Common myeloid progenitor, CD34-positive (primary cell): ENCODE data around the gene GRPEL1.

Experiments
- CTCF ChIA-PET: fragments of 350-600 bp; sonication (Branson Sonifier 250); formaldehyde crosslinking; loops from one replicate; lab custom pipeline; 2021; ENCODE audit warnings: antibody characterized with exemption; lab: Charles Lee
- POLR2A ChIA-PET: fragments of 350-600 bp; sonication (Branson Sonifier 250); formaldehyde crosslinking; loops from one replicate; lab custom pipeline; 2021; ENCODE audit warnings: antibody characterized with exemption; lab: Charles Lee
- DNase-seq, 3 donors: peaks; one replicate each; pipeline versions ENCODE4 v3.0.0 to v3.0.0-alpha.2; 2013
- H3K27ac ChIP-seq, 2 experiments: 1 replicate in 1 of 2; 2 replicates in 1 of 2; pipeline ENCODE4 v1.7.0; 2013; ENCODE audit warnings: inconsistent platforms in 2 of 2, low read length in 2 of 2, mild to moderate bottlenecking in 2 of 2, low read depth in 1 of 2, moderate library complexity in 1 of 2; ENCODE audit not compliant: severe bottlenecking in 2 of 2, insufficient read depth in 1 of 2, poor library complexity in 1 of 2
- H3K27me3 ChIP-seq, 5 experiments: replicated peaks in 2 of 5; 1 replicate in 3 of 5; 2 replicates in 2 of 5; pipeline versions ENCODE4 v1.6.1 to v1.7.0; 2013; ENCODE audit warnings: low read length in 4 of 5, mild to moderate bottlenecking in 2 of 5, moderate library complexity in 2 of 5, inconsistent platforms in 1 of 5; ENCODE audit not compliant: insufficient read depth in 5 of 5, control insufficient read depth in 4 of 5
- H3K36me3 ChIP-seq, 4 experiments: 1 replicate in 2 of 4; 2 replicates in 2 of 4; pipeline versions ENCODE4 v1.6.1 to v1.7.0; 2013; ENCODE audit warnings: low read length in 3 of 4, control low read depth in 1 of 4, mild to moderate bottlenecking in 1 of 4; ENCODE audit not compliant: control insufficient read depth in 4 of 4, insufficient read depth in 4 of 4
- H3K4me1 ChIP-seq, 4 experiments: 1 replicate in 3 of 4; 2 replicates in 1 of 4; pipeline versions ENCODE4 v1.6.1 to v1.7.1; 2013; ENCODE audit warnings: low read length in 3 of 4, mild to moderate bottlenecking in 3 of 4, control low read depth in 1 of 4, inconsistent platforms in 1 of 4, moderate library complexity in 1 of 4; ENCODE audit not compliant: control insufficient read depth in 4 of 4, insufficient read depth in 4 of 4; ENCODE audit errors: control extremely low read depth in 1 of 4
- H3K4me3 ChIP-seq, 7 experiments: 1 replicate in 4 of 7; 2 replicates in 3 of 7; pipeline versions ENCODE4 v1.5.1 to v1.7.0; 2013; ENCODE audit warnings: mild to moderate bottlenecking in 7 of 7, low read length in 6 of 7, moderate library complexity in 6 of 7, inconsistent platforms in 2 of 7, low read depth in 2 of 7, control low read depth in 1 of 7; ENCODE audit not compliant: insufficient read depth in 4 of 7, control insufficient read depth in 1 of 7; ENCODE audit errors: extremely low read depth in 1 of 7
- H3K9me3 ChIP-seq, 5 experiments: 1 replicate in 4 of 5; 2 replicates in 1 of 5; pipeline versions ENCODE4 v1.6.1 to v1.7.1; 2013; ENCODE audit warnings: low read length in 4 of 5, mild to moderate bottlenecking in 2 of 5, inconsistent platforms in 1 of 5, low read depth in 1 of 5, moderate library complexity in 1 of 5; ENCODE audit not compliant: control insufficient read depth in 4 of 5, insufficient read depth in 2 of 5; ENCODE audit errors: control extremely low read depth in 1 of 5
- WGBS: methylation state at CpG from one replicate; pipeline ENCODE4 v1.1.5; 2013; ENCODE audit not compliant: insufficient coverage; 5-methylcytosine and 5-hydroxymethylcytosine counted together

GRPEL1 gene

DNA sequence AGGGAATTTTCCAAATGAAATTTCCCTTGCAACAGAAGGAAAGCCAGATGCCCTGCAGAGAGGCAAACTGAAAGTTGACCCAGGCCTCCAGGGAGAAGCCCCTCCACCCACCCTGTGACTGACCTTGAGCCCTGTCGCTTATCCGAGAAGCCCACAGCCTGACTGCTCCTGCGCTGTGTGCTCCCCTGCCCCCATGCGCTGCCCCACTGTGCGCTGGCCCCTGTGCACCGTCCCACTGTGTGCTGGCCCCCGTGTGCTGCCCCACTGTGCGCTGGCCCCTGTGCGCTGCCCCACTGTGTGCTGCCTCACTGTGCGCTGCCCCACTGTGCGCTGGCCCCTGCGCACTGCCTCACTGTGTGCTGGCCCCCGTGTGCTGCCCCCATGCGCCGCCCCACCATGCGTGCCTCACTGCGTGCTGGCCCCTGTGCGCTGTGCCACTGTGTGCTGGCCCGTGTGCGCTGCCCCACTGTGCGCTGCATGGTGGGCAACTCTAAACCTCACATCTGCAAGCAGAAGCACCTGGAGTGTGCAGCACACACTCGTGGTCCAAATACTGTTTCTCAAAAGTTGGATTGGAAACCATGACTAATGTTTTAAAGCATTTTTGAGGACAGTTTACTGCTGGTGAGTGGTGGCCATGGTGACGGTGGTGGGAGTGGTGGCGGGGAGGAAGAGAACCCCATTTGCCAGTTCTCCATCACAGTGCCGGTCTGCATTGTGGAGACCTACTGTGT, 8.3 kb upstream of the GRPEL1 start:
- DNase-seq = peak in 2 of 3 donors; percentile 47 to 60
- POLR2A ChIA-PET = no interaction called here
- Histone ChIP-seq H3K9me3 (no peaks in the 10 kb centered on the region), H3K36me3 (no peaks in the 10 kb centered on the region), H3K4me3 (no peak overlapping the region), H3K27ac (no peak overlapping the region), H3K27me3 (peaks cover 0 to 55% (median 9%) of the 10 kb centered on the region in 5 experiments), H3K4me1 (no peaks in the 10 kb centered on the region)
- WGBS = 82% methylated on average over 19 of the region's 25 CpGs
- CTCF ChIA-PET = interaction anchor here (11.6 kb wide), 1 partner anchor 7 kb away, joined by 70 read pairs; the partner anchor contains the start of gene GRPEL1

DNA sequence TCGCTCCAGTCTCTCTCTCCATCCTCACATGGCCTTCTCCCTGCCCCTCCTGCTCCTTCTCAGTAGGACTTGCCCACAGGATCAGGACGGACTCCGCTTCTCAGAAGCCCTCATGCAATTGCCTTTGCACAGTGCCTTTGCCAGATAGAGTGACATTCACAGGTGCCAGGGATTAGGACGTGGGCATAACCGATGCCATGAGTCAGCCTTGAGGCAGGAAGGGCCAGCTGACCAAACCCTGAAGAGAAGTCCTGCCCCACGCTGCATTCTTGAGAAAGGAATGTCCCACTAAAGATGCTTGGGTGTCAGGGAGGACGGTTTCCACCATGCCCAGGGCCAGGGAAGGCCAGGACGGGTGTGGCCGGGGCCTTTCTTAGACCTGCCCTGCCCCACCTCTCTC, 6.6 kb upstream of the GRPEL1 start:
- ChIA-PET POLR2A (no interaction called here), CTCF (interaction anchor here (0.9 kb wide), 1 partner anchor 36 kb away, joined by 3 read pairs; no protein-coding TSS in a partner anchor)
- peaks cover 0 to 4% (median under 1%) of the 10 kb centered on the region in 4 experiments for H3K4me1 ChIP-seq
- no peak for DNase-seq
- no peaks in the 10 kb centered on the region for H3K36me3 ChIP-seq
- H3K27me3 ChIP-seq = peaks cover 0 to 58% (median 8%) of the 10 kb centered on the region in 5 experiments
- no peak overlapping the region for H3K4me3 ChIP-seq
- no peaks in the 10 kb centered on the region for H3K9me3 ChIP-seq
- WGBS = 79% methylated on average over 9 of the region's 9 CpGs
- H3K27ac ChIP-seq = no peak overlapping the region

DNA sequence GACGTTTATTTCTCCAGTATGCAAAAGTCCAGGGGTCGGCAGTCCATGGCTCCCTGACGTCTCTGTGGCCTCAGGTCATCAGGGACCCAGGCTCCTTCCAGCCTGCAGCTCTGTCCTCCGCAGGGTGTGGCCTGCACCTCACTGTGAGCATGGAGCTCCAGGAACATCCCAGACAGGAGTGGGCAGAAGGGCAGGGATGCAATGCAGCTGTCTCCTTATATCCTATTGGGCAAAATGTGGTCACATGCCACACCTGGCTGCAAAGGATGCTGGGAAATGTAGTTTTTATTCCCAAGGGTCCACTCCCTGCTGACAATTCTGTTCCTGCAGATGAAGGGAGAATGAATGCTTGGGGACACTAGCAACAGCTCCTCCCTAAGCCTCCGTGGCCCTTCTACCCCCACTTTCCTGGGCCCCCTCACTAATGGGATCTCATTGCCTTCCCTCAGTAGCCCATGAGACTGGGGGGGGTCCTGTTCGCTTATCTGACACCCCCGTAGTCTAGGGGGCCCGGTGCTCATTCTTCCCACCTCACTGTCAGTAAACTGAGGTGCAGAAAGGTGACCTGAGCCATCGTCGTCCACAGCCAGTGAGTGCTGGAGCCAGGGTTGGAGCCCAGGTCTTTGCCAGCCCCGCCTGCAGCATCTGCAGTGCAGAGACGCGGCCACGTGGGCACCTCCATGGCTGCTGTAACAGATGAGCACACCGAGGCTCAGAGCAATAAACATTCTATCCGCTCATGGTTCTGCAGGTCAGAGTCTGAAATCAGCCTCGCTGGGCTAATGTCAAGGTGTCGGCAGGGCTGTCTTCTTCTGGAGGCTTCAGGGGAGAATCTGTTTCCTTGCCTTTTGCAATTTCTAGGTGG, 5.9 kb upstream of the GRPEL1 start:
- WGBS = 75% methylated on average over 18 of the region's 18 CpGs
- DNase-seq = peak; percentile 34 to 57 (median 43)

DNA sequence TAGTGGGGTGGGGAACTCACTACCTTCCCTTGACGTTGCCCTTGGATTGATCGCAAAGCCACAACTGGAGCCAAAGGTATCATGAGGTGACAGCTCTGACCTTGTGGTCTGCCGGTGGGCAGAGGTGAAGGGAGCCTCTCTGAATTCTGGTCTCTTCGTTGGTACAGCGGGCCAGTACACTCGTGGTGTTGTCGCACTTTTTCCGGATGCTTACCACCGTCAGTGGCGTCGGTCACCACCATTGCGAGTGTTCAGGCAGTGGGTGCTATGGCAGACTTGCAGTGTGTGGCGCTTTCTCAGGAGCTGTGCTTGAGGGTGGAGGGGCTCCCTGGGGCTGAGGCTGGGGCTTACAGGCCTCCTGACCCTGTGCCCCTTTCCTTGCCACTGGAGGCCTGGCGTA, 5.2 kb upstream of the GRPEL1 start:
- POLR2A ChIA-PET = no interaction called here
- CTCF ChIA-PET = interaction anchor here (1.0 to 9.2 kb wide), 7 partner anchors 9 to 216 kb away, joined by 3 to 70 read pairs (median 4); no protein-coding TSS in a partner anchor

More for the DNA sequence above, 5.9 kb upstream of the GRPEL1 start:
- no peaks in the 10 kb centered on the region for H3K9me3 ChIP-seq
- CTCF ChIA-PET = interaction anchor here (1.0 to 9.2 kb wide), 5 partner anchors 8 to 217 kb away, joined by 3 to 70 read pairs (median 4); no protein-coding TSS in a partner anchor
- H3K36me3 ChIP-seq = no peaks in the 10 kb centered on the region
- peaks cover 3 to 9% (median 5%) of the 10 kb centered on the region in 4 experiments for H3K4me1 ChIP-seq
- POLR2A ChIA-PET = no interaction called here
- H3K4me3 ChIP-seq = no peak overlapping the region
- H3K27me3 ChIP-seq = peaks cover 0 to 65% (median 11%) of the 10 kb centered on the region in 5 experiments
- no peak overlapping the region for H3K27ac ChIP-seq

GRCh38 chr4:7070729-7071511, 3.1 kb upstream of the GRPEL1 start:
- Histone ChIP-seq H3K27me3 (peaks cover 0 to 59% (median 10%) of the 10 kb centered on the region in 5 experiments), H3K27ac (no peak overlapping the region), H3K4me1 (peaks cover 8 to 28% (median 26%) of the 10 kb centered on the region in 4 experiments), H3K4me3 (no peak overlapping the region), H3K36me3 (no peaks in the 10 kb centered on the region), H3K9me3 (no peaks in the 10 kb centered on the region)
- ChIA-PET POLR2A (no interaction called here), CTCF (interaction anchor here (0.6 to 9.2 kb wide), 17 partner anchors 9 to 1160 kb away, joined by 3 to 113 read pairs (median 4); partner anchors contain the start of gene TADA2B)
- WGBS = 36% methylated on average over 23 of the region's 23 CpGs
- peak; percentile 80 to 86 (median 83) for DNase-seq

More for the DNA sequence above, 5.2 kb upstream of the GRPEL1 start:
- DNase-seq = no peak
- Histone ChIP-seq H3K27ac (no peak overlapping the region), H3K4me1 (peaks cover 3 to 13% (median 10%) of the 10 kb centered on the region in 4 experiments), H3K9me3 (no peaks in the 10 kb centered on the region), H3K36me3 (no peaks in the 10 kb centered on the region), H3K4me3 (no peak overlapping the region), H3K27me3 (peaks cover 0 to 66% (median 11%) of the 10 kb centered on the region in 5 experiments)
- WGBS = 91% methylated on average over 14 of the region's 14 CpGs

DNA sequence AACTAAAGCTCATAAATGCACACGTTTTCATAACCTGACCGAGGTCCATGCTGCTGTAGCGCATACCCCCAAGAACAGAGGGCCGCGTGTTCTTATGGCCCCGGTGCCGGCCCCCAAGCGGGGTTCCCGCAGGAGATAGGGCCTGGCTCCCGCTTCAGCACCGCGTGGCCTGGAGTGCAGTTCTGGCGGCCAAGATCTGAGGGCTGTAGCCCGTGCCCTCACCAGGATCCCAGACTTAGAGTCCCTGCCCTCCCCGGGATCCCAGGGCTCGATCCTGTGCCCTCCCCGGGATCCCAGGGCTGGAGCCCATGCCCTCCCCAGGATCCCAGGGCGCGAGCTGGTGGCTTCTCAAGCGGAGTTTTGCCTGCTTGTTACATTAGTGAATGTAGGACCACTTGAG, 1.0 kb upstream of the GRPEL1 start:
- peaks cover 1 to 6% (median 5%) of the 10 kb centered on the region in 4 experiments for H3K36me3 ChIP-seq
- peaks cover 8 to 31% (median 28%) of the 10 kb centered on the region in 4 experiments for H3K4me1 ChIP-seq
- peaks cover 0 to 47% (median 10%) of the 10 kb centered on the region in 5 experiments for H3K27me3 ChIP-seq
- peak overlapping the region in 6 of 7 experiments; percentile 65 to 86 (median 80) for H3K4me3 ChIP-seq
- WGBS = 2% methylated on average over 17 of the region's 20 CpGs
- ChIA-PET POLR2A (no interaction called here), CTCF (interaction anchor here (0.9 to 9.2 kb wide), 9 partner anchors 13 to 449 kb away, joined by 3 to 113 read pairs (median 5); partner anchors contain the start of gene TADA2B)
- no peak for DNase-seq
- peak overlapping the region in 1 of 2 experiments; percentile 57 for H3K27ac ChIP-seq
- no peaks in the 10 kb centered on the region for H3K9me3 ChIP-seq
